ENCODE measurements around the gene MPC1L. TPM values are rescaled to one million over a fixed set of nuclear protein-coding genes. Genes with fewer than 3 reads are reported as not detected.
A peak's percentile ranks its signal among the peaks of the same experiment; 100 is the strongest.
"Not testable (repeated sequence)": the region's sequence is repeated elsewhere in the genome, so short reads cannot be mapped to it uniquely, and the experiment has no call there.

The MPC1L gene
- not detected for total RNA-seq

GRCh38 chrX:40623139-40623536, at the start of gene MPC1L:
MPC1L (plus strand) TSS chrX:40623428; CDS start chrX:40623566, 138 bp downstream.
- Histone ChIP-seq H3K9me3 (no peaks in the 10 kb centered on the region), H3K4me3 (no peak within 1 kb of the TSS), H3K27me3 (no peaks in the 10 kb centered on the region), H3K9ac (ENCODE audit: low read depth in 2 of 2, low read length in 2 of 2) (no peak within 1 kb of the TSS), H3K4me1 (no peaks in the 10 kb centered on the region), H3K27ac (no peak within 1 kb of the TSS), H3K36me3 (no peaks in the 10 kb centered on the region)
- DNase-seq = no peak
- no peak for TF ChIP-seq CTCF (IDR thresholded peaks at IDR 0.05)
- intact Hi-C loops (cut with DNase I) = no loop called here

DNA sequence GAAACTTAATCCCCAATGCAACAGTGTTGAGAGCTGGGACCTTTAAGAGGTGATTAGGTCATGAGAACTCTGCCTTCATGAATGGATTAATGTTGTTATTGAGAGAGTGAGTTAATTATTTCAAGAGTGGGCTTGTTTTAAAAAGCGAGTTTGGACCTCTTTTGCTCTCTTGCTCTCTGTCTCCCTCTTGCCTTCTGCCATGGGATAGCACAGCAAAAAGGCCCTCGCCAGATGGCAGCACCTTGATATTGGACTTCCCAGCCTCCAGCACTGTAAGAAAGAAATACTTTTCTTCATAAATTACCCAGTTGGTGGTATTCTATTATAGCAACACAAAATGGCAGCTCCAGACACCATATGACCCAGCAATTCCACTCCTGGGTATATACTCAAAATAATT, 49.5 kb upstream of the MPC1L start:
- H3K27ac ChIP-seq = no peak overlapping the region
- no peak overlapping the region for H3K4me3 ChIP-seq
- H3K36me3 ChIP-seq = no peaks in the 10 kb centered on the region
- H3K9me3 ChIP-seq = no peaks in the 10 kb centered on the region
- H3K9ac ChIP-seq (ENCODE audit: low read depth in 2 of 2, low read length in 2 of 2) = no peak overlapping the region
- H3K4me1 ChIP-seq = no peaks in the 10 kb centered on the region
- TF ChIP-seq CTCF (IDR thresholded peaks at IDR 0.05) = peak; percentile 39
- H3K27me3 ChIP-seq = peaks cover 7% of the 10 kb centered on the region
- no peak for DNase-seq
- intact Hi-C loops (cut with DNase I) = no loop called here

DNA sequence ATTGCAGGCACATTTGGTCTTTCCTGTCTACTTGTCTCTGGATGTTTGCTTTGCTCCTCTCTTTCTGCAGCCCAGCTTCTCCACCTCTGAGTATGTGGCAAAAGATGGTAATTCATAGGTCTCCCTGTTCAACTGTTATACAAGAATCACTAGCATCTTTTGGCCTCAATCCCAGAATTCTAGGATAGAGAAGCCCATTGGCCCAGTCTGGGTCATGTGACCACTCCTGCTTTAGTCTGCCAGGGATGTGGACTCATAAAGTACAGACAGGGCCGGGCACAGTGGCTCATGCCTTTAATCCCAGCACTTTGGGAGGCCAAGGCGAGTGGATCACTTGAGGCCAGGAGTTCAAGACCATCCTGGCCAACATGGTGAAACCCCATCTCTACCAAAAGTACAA, 47.8 kb upstream of the MPC1L start:
- H3K36me3 ChIP-seq; H3K9ac ChIP-seq (ENCODE audit: low read depth in 2 of 2, low read length in 2 of 2); H3K4me3 ChIP-seq; H3K27ac ChIP-seq; intact Hi-C loops (cut with DNase I); H3K4me1 ChIP-seq; H3K27me3 ChIP-seq; H3K9me3 ChIP-seq: not testable (repeated sequence)
- DNase-seq = peak; percentile 21

- no peak for DNase-seq
- intact Hi-C loops (cut with DNase I) = no loop called here
These were observed 46.9 kb upstream of the MPC1L start for GRCh38 chrX:40576291-40576690.

GRCh38 chrX:40578039-40578695, 45.1 kb upstream of the MPC1L start:
- Histone ChIP-seq H3K27me3 (no peaks in the 10 kb centered on the region), H3K4me3 (no peak overlapping the region), H3K27ac (no peak overlapping the region), H3K4me1 (no peaks in the 10 kb centered on the region), H3K9me3 (no peaks in the 10 kb centered on the region), H3K9ac (ENCODE audit: low read depth in 2 of 2, low read length in 2 of 2) (no peak overlapping the region), H3K36me3 (no peaks in the 10 kb centered on the region)
- intact Hi-C loops (cut with DNase I) = no loop called here
- no peak for DNase-seq
- no peak for TF ChIP-seq CTCF (IDR thresholded peaks at IDR 0.05)

More at GRCh38 chrX:40576291-40576690, 46.9 kb upstream of the MPC1L start:
- H3K27me3 ChIP-seq = peaks cover 4% of the 10 kb centered on the region
- H3K9ac ChIP-seq (ENCODE audit: low read depth in 2 of 2, low read length in 2 of 2) = no peak overlapping the region
- H3K9me3 ChIP-seq = no peaks in the 10 kb centered on the region
- no peak for TF ChIP-seq CTCF (IDR thresholded peaks at IDR 0.05)
- H3K4me1 ChIP-seq = no peaks in the 10 kb centered on the region
- H3K4me3 ChIP-seq = no peak overlapping the region
- H3K36me3 ChIP-seq = no peaks in the 10 kb centered on the region
- H3K27ac ChIP-seq = no peak overlapping the region

- H3K9me3 ChIP-seq = no peaks in the 10 kb centered on the region
- no peak overlapping the region for H3K4me3 ChIP-seq
- no peaks in the 10 kb centered on the region for H3K27me3 ChIP-seq
- no peak overlapping the region for H3K27ac ChIP-seq
- TF ChIP-seq CTCF (IDR thresholded peaks at IDR 0.05) = no peak
- H3K4me1 ChIP-seq = no peaks in the 10 kb centered on the region
- no peak for DNase-seq
- intact Hi-C loops (cut with DNase I) = no loop called here
- H3K9ac ChIP-seq (ENCODE audit: low read depth in 2 of 2, low read length in 2 of 2) = no peak overlapping the region
- H3K36me3 ChIP-seq = no peaks in the 10 kb centered on the region
These were observed 44.1 kb upstream of the MPC1L start for GRCh38 chrX:40579141-40579540.
